RPMI7951 (cell line): ENCODE measurements around the gene XNDC1N. TPM values are rescaled to one million over a fixed set of nuclear protein-coding genes. Genes with fewer than 3 reads are reported as not detected.

ENCODE experiments used
- total RNA-seq: library from RNA; depleted of rRNA; stranded (reverse); fragments of >200 nt; shearing (Covaris generic); gene quantifications from 2 replicates; pipeline ENCODE4 v1.2.3, GENCODE V29; 2014; rRNA removed

Gene XNDC1N
- total RNA-seq, 1 experiment from 2014 or later = 6.8 TPM

Other genes starting within 250 kb of the XNDC1N start
- gene DEFB108B, start 95.4 kb downstream of the XNDC1N start, total RNA-seq = not detected in 2 replicates
- not detected in 2 replicates for gene DEFB131B, start 50.1 kb downstream of the XNDC1N start, total RNA-seq
- gene RNF121, start 452 bp upstream of the XNDC1N start, total RNA-seq = 22.4 and 27.2 TPM in 2 replicates
- 0.59 and 1.9 TPM in 2 replicates for gene IL18BP, start 70.3 kb upstream of the XNDC1N start, total RNA-seq
- gene NUMA1, start 151.9 kb upstream of the XNDC1N start, total RNA-seq = 109 and 130 TPM in 2 replicates
- gene LRRC51, start 152.3 kb upstream of the XNDC1N start, total RNA-seq = 12.0 and 12.2 TPM in 2 replicates
- gene LAMTOR1, start 174.7 kb upstream of the XNDC1N start, total RNA-seq = 97.3 and 111 TPM in 2 replicates
- not detected in 2 replicates for gene TOMT, start 177.3 kb upstream of the XNDC1N start, total RNA-seq
- gene ANAPC15, start 184.1 kb upstream of the XNDC1N start, total RNA-seq = 67.8 and 78.1 TPM in 2 replicates
- gene FOLR3, start 207.1 kb upstream of the XNDC1N start, total RNA-seq = not detected in 2 replicates